22Rv1 (cell line): Measurements from ENCODE around the gene C4orf36.

Experiments used
- ZFX ChIP-seq: fragments of 450-650 bp; IDR thresholded peaks from 2 replicates; pipeline ENCODE4 v1.6.1; 2017; ENCODE audit warnings: antibody characterized with exemption, borderline replicate concordance
- TF ChIP-seq, protein P1 (sequence below): fragments of 450-650 bp; IDR thresholded peaks from 2 replicates; pipeline ENCODE4 v1.5.1; 2017; ENCODE audit warnings: mild to moderate bottlenecking

GRCh38 chr4:86901864-86902263 is 9.6 kb upstream of the C4orf36 start:
- TF ChIP-seq, protein P1, sequence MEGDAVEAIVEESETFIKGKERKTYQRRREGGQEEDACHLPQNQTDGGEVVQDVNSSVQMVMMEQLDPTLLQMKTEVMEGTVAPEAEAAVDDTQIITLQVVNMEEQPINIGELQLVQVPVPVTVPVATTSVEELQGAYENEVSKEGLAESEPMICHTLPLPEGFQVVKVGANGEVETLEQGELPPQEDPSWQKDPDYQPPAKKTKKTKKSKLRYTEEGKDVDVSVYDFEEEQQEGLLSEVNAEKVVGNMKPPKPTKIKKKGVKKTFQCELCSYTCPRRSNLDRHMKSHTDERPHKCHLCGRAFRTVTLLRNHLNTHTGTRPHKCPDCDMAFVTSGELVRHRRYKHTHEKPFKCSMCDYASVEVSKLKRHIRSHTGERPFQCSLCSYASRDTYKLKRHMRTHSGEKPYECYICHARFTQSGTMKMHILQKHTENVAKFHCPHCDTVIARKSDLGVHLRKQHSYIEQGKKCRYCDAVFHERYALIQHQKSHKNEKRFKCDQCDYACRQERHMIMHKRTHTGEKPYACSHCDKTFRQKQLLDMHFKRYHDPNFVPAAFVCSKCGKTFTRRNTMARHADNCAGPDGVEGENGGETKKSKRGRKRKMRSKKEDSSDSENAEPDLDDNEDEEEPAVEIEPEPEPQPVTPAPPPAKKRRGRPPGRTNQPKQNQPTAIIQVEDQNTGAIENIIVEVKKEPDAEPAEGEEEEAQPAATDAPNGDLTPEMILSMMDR, result no peak
- no peak for TF ChIP-seq ZFX
